GM21381 (cell line): Measurements from ENCODE around the gene TOM1L2.
A peak's percentile ranks its signal among the peaks of the same experiment; 100 is the strongest.

Experiments
- ATAC-seq: cut with Tn5 transposase; IDR thresholded peaks from one replicate; pipeline ENCODE4 v1.9.1; 2021; ENCODE audit warnings: mild to moderate bottlenecking, moderate library complexity; ENCODE audit not compliant: unreplicated experiment

TOM1L2 gene

DNA sequence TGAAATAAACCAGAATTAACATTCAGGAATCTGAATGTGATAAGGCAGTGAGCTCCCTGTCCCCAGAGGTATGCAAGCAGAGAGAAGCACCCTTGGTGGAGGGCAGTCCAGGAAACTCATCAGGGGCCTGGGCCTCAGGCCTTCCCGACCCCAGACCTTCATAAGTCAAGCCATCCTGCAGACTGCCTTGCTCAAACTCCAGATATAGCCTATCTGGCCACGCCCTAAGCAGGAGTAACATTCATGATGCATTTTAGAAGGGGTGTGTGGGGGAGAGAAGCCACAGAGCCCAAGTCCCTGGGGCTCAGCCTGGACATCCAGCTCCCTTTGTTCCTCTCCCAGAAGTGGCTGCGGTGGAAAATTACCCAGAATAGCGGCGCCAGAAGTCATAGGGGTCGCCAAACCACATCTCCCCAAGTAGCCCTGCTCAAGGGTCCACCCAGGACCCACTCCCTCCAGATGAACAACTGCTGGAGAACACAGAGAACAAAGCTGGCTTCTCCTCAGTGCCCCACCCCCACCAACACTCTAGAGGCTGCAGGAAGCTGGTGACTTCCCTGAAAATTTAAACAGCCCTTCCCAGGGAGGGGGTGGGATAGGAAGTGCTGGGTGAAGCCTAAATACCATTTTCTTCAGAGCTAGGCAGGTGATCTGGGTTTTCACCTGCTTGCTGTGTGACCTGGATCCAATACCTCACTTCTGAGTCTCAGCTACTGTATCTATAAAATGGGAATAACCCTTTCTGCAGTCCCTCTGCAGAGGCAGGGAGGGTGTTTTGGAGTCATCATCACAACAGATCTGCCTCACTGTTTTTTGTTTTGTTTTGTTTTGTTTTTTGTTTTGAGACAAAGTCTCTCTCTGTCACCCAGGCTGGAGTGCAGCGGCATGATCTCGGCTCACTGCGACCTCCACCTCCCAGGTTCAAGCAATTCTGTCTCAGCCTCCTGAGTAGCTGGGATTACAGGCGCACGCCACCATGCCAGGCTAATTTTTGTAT is 133.9 kb downstream of the TOM1L2 start:
- no peak for ATAC-seq

GRCh38 chr17:17837380-17837821 is 134.8 kb downstream of the TOM1L2 start:
- no peak for ATAC-seq

DNA sequence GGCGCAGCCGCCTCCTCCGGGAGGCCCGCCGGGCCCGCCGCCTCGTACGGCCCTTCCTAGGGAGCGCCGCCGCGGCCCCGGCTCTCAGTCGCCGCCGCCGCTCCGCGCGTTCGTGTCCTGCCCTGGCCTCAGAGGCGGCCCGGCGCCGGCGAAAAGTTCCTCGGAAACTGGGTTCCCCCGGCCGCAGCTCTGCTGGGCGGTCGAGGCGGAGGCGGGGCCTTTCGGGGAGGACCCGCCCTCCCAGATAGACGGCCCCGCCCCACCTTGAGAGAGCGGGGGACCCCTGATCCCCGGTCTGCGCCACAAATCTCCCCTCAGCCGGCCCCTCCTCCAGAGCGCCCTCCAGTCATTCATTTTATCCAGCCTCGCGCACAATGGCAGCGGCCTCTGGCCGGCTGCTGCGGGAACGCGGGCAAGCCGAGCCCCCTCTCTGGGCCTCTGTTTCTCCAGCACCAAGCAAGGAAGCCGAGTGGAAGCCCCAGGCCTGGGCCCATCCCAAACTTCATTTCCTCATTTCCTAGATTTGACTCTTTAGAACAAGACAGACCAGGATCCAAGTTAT is 135.3 kb downstream of the TOM1L2 start, which contains the start of gene SREBF1:
Gene SREBF1, minus strand, starts transcription at position 169 of the 562 bp plus-strand sequence. CDS start 169 bp downstream, outside the sequence.
- peak; percentile 18 for ATAC-seq

GRCh38 chr17:17836250-17836817 is 135.9 kb downstream of the TOM1L2 start:
- ATAC-seq = peak; percentile 58

DNA sequence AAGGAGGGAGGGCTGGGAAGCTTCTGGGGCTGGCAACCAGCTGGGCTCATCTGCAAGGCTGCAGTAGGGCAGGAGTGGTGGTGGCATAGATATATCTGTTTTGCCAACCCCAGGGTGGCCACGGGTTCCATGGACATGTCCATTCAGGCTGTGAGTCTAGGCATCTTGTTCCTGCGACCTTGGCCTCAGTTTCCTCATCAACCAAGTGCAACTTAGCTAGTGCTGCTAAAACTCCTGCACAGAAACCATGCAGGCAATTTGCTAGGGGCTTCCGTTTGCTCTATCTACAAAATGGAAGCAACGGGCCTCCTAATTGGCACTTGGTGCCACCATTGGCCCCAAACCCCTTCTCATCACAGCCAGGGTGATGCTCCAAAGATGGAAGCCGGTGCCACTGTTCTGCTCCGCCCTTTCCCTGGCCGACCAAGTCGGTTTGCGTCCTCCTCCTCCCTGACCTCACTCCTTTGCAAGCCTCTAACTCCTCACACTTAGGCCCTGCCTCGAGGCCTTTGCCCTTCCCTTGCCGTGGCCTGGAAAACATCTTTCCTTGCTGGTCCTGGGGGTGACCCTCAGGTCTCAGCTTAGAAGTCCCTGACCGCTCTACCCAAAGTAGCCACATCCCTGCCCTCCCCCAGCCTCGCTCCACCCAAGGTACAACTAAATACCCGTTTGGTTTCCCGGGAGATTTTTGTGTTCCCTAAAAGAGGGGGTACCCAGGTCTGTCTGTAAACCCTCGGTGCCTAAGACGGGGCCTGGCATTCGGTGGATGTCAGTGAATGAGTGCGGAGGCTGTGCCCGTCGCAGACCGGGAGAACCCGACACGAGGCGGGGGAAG is 136.6 kb downstream of the TOM1L2 start:
- no peak for ATAC-seq

- ATAC-seq = no peak
These were observed 137.2 kb downstream of the TOM1L2 start for GRCh38 chr17:17834974-17835373.

- no peak for ATAC-seq
These were observed 138.4 kb downstream of the TOM1L2 start for GRCh38 chr17:17833658-17834357.

DNA sequence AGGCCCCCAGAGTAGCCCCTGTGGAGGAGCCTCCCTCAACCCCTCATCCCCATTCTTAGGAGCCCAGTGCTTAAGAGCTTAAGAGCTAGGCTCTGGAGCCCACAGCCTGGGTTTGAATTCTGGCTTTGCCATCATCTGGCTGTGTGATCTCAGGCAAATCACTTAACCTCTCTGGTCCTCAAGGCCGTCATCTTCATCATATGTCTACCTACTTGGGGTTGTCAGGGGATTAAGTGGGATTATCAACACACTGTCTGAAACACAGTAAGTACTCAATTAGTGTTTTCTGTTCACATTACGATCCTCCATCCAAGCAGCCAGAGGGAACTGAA is 140.2 kb downstream of the TOM1L2 start:
- no peak for ATAC-seq

DNA sequence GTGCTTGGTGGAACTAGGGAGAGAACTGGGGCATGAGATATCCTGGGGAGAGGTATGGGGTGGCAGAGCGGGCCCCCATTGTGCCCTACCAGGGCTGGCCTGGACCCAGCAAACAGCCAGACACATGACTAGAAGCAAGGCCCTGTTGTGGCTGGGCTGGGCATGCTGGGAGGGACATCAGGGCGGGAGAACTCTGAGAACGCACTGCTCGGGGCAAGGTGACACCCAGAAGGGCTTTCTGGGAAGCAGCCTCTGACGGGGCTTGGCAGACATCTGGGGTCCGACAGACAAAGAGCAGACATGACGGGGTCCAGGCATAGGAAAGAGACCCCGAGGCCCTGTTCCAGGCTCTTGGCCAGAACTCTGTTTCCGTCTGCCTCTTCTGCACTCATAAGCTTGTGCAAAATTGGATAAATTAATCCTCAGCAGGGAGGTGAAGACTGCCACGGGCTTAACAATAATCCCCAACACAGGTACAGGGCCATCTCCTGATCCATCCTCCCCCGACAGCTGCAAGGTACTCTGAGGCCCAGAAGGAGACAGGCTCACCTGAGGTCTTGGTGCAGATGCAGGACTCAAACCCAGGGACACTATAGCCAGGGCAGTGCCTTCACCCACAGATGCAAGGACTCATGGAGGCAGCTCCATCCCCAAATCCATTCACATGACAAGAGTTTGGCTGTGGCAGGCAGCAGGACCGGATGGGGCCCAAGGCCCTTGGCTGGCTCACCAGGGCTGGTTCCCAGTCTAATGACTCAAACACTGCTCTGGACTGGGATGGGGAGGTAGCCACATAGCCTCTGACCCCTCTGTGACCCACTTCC is 140.8 kb downstream of the TOM1L2 start:
- no peak for ATAC-seq

GRCh38 chr17:17830740-17831207 is 141.4 kb downstream of the TOM1L2 start:
- no peak for ATAC-seq

DNA sequence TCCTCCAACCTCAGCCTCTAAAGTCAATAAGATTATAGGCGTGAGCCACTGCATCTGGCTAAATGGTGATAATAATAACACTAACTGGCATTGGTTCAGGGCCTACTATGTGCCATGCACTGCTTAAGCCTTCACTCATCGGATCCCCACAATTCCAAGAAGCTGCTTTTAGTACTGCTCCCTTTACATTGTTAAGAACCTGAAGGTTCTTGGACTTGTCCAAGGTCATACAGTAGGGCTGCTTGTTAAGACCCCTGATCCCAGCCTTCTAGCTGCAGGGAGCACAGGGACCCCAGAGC is 142.0 kb downstream of the TOM1L2 start:
- no peak for ATAC-seq

DNA sequence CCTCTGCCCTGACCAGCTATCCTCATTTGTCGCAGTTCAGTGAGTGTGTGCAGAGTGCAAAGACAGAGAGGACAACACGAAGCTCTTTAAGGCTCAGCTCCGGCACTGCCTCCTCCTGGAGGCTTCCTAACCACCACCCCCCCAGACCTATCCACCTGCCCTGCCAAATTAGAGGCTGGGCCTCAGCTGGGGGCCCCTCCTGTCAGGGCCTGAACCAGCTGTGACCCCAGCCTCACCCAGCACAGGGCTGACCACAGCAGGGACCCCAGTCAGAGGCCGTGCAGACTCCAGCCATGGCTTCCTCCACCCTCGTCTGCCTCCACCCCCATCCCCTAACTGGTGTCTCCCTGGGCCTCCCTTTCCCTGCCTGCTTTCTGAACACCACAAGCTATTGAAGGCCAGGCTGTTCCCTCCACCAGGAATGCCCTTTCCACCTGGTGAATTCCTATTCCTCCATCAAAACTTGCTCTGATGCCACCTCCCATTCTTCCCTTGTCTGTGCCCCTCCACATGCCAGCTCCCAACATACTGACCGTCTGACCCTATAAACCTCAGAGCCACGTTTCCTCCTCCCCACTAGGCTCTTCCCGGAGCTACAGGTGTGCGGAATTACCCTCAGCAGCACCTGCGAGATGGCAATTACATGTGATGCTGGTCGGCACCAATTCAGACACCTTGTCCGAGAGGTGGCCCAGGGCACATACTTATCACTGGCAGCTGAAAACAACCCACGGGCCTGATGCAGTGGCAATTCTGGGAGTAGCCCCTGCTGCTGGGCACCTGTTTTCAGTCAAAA is 144.2 kb downstream of the TOM1L2 start:
- ATAC-seq = no peak

GRCh38 chr17:17826942-17827785 is 145.0 kb downstream of the TOM1L2 start:
- no peak for ATAC-seq

GRCh38 chr17:17826342-17826713 is 145.9 kb downstream of the TOM1L2 start:
- no peak for ATAC-seq

- no peak for ATAC-seq
These were observed 147.2 kb downstream of the TOM1L2 start for GRCh38 chr17:17824783-17825614.

DNA sequence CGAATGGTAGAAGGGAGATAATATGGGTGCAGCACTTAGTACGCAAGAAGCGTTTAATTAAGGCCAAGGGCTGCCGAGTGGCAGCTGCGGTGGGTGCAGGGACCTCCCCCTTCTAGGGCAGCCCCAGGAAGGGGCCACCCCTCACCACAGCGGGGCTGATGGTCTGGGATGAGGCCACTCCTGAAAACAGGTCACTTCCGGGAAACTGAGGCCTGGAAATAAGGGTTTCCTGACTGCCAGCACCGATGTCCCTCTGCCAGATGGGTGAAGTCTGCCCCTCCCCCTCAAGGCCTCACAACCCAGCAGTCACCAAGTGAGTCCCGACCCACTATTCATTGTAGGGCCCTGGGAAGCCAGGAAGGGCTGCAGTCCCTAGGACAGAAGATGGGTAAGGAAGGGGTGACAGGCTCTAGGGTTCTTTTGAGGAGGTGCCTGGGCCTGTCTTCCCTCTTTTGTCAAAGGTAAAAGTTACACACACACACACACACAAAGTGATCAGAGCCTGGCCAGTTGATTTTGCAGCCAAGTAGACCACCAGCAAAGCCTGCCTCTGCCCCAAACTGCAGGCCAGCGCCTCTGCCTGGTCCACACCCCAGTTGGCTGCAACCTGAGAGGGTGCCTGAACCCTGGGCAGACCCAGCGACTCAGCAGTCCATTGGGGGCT is 147.9 kb downstream of the TOM1L2 start:
- ATAC-seq = no peak
